ENCODE measurements around the gene TRPV5.

Gene TRPV5

GRCh38 chr7:142908290-142908689 is 25.3 kb downstream of the TRPV5 start:
- H3K4me3 ChIP-seq (ENCODE audit: low read depth, low read length), result no peak overlapping the region
- TF ChIP-seq, protein P1, sequence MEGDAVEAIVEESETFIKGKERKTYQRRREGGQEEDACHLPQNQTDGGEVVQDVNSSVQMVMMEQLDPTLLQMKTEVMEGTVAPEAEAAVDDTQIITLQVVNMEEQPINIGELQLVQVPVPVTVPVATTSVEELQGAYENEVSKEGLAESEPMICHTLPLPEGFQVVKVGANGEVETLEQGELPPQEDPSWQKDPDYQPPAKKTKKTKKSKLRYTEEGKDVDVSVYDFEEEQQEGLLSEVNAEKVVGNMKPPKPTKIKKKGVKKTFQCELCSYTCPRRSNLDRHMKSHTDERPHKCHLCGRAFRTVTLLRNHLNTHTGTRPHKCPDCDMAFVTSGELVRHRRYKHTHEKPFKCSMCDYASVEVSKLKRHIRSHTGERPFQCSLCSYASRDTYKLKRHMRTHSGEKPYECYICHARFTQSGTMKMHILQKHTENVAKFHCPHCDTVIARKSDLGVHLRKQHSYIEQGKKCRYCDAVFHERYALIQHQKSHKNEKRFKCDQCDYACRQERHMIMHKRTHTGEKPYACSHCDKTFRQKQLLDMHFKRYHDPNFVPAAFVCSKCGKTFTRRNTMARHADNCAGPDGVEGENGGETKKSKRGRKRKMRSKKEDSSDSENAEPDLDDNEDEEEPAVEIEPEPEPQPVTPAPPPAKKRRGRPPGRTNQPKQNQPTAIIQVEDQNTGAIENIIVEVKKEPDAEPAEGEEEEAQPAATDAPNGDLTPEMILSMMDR (IDR thresholded peaks at IDR 0.05; ENCODE audit: low read depth, low read length, missing control alignments), result no peak
- no peak for DNase-seq (ENCODE audit: low read depth)

DNA sequence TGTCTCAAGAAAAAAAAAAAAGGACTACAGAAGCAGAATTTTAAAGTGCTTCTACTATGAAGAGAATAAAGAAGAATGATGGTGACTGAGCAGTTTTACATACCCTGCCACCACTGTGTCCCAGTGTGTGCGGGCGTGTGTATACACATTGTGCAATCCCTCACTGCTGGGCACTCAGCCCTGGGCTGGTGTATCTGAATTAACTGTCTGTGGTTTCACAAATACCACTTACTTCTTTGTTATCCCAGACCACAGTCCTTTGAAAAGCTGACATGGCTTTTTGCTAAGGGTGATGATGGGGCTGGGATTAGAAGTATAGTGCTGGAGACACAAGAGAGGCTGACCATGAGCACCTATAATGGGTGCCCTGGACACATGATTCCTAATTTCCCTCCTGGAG is 26.9 kb downstream of the TRPV5 start:
- TF ChIP-seq, protein P1 (IDR thresholded peaks at IDR 0.05; ENCODE audit: low read depth, low read length, missing control alignments), result no peak
- no peak for DNase-seq (ENCODE audit: low read depth)
- no peak overlapping the region for H3K4me3 ChIP-seq (ENCODE audit: low read depth, low read length)

DNA sequence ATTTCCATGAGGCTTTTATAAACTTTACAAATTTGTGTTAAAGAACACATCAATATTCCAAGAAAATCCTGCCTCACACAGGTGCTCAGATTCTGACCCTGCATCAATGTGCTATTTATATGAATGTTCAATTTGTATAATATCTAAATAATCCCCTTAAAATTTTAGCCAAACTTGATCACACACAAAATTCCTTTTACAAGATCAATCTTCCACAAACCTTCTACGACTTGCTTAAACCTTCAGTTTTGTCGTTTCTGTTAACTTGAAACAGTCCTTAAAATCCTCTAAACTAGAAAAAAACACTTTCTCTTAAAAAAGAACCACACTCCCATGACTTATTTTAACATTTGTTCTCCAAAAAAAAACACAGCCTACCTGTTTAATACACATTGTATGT is 27.8 kb downstream of the TRPV5 start:
- no peak for DNase-seq (ENCODE audit: low read depth)
- H3K4me3 ChIP-seq (ENCODE audit: low read depth, low read length), result no peak overlapping the region
- TF ChIP-seq, protein P1 (IDR thresholded peaks at IDR 0.05; ENCODE audit: low read depth, low read length, missing control alignments), result no peak

- no peak for DNase-seq (ENCODE audit: low read depth)
- H3K4me3 ChIP-seq (ENCODE audit: low read depth, low read length), result no peak overlapping the region
- TF ChIP-seq, protein P1 (IDR thresholded peaks at IDR 0.05; ENCODE audit: low read depth, low read length, missing control alignments), result no peak
Observed at GRCh38 chr7:142904128-142904527, 29.4 kb downstream of the TRPV5 start.

- no peak overlapping the region for H3K4me3 ChIP-seq (ENCODE audit: low read depth, low read length)
- TF ChIP-seq, protein P1 (IDR thresholded peaks at IDR 0.05; ENCODE audit: low read depth, low read length, missing control alignments), result no peak
- no peak for DNase-seq (ENCODE audit: low read depth)
Observed at GRCh38 chr7:142901426-142902259, 31.9 kb downstream of the TRPV5 start.

GRCh38 chr7:142899661-142900060 is 33.9 kb downstream of the TRPV5 start:
- TF ChIP-seq, protein P1 (IDR thresholded peaks at IDR 0.05; ENCODE audit: low read depth, low read length, missing control alignments), result no peak
- DNase-seq (ENCODE audit: low read depth), result no peak
- no peak overlapping the region for H3K4me3 ChIP-seq (ENCODE audit: low read depth, low read length)
